ENCODE data around the gene UCHL1. TPM values are rescaled to one million over a fixed set of nuclear protein-coding genes. Genes with fewer than 3 reads are reported as not detected.

Gene UCHL1
- total RNA-seq, 1 experiment from 2014 or later: 0.54 TPM

DNA sequence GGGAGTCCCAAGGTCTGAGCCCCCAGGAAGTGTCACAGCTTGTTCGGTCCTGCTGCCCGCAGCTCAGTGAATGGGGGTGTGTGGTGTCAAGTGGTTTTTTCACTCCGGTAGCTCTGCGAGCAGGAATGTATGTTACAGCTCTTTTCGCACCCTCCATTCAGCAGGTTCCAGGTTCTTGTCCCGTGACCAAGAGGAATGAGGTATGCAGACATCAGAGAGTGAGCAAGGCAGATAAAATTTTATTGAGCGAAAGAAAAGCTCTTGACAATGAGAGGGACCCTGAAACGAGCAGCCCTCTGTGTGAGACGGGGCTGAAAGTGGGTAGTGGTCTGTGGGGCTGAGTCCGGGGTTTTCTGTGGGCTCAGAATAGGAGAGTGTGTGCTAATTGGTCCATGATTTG lies 31.5 kb downstream of the UCHL1 start:
- RAD21 ChIA-PET (ENCODE audit: low non-redundant PET in 1 of 2, low total read pairs in 2 of 2, uncharacterized antibody in 2 of 2, unreplicated experiment in 2 of 2): no interaction called here
- H3K4me3 ChIP-seq (replicated peaks in 1 of 2; ENCODE audit: low read depth in 1 of 2, low read length in 2 of 2): no peak overlapping the region
- no peaks in the 10 kb centered on the region for H4K20me1 ChIP-seq (ENCODE audit: insufficient read depth)
- POLR2A ChIA-PET: no interaction called here
- no peak overlapping the region for H3K4me2 ChIP-seq (ENCODE audit: low read length)
- intact Hi-C loops (cut with micrococcal nuclease): loop anchor here (10.0 kb wide), 1 partner anchor 1227 kb away; no protein-coding TSS in a partner anchor
- TF ChIP-seq EZH2 (IDR thresholded peaks at IDR 0.05) (no peak), REST (IDR thresholded peaks at IDR 0.05; ENCODE audit: low read depth) (no peak), YY1 (IDR thresholded peaks at IDR 0.05; ENCODE audit: extremely low read depth, insufficient replicate concordance, low read depth, low read length) (no peak), EGR1 (IDR thresholded peaks at IDR 0.05; ENCODE audit: low read depth) (no peak), RAD21 (IDR thresholded peaks at IDR 0.05; ENCODE audit: low read depth) (no peak), ATF3 (IDR thresholded peaks at IDR 0.05) (no peak)
- no peak overlapping the region for H3K27ac ChIP-seq (ENCODE audit: low read depth, low read length)
- no peaks in the 10 kb centered on the region for H3K79me2 ChIP-seq (ENCODE audit: insufficient read depth, low read length)
- DNase-seq (ENCODE audit: low read depth, low spot score) (no peak), ATAC-seq (no peak)
- H3K9ac ChIP-seq (ENCODE audit: low read length): no peak overlapping the region
- CTCF ChIA-PET: no interaction called here
- H3K4me1 ChIP-seq (ENCODE audit: control insufficient read depth in 1 of 2, insufficient read depth in 2 of 2, low read length in 2 of 2): peaks cover 0 to 4% of the 10 kb centered on the region in 2 experiments; a peak in 1 of 4 replicates
- H3K9me3 ChIP-seq (ENCODE audit: control insufficient read depth in 1 of 2, insufficient read depth in 1 of 2, low read depth in 1 of 2, low read length in 2 of 2): peaks cover 4 to 7% of the 10 kb centered on the region in 2 experiments; a peak in 2 of 4 replicates
- no peaks in the 10 kb centered on the region for H3K36me3 ChIP-seq (ENCODE audit: control insufficient read depth in 1 of 2, insufficient read depth in 2 of 2, low read length in 2 of 2)
- no peaks in the 10 kb centered on the region for H3K9me2 ChIP-seq (ENCODE audit: insufficient read depth)
- H3K27me3 ChIP-seq (ENCODE audit: insufficient read depth, low read length): no peaks in the 10 kb centered on the region
- no peak overlapping the region for H2AFZ ChIP-seq (ENCODE audit: low read depth, low read length, poor library complexity, severe bottlenecking)
- no TSS peak for BruUV-seq (replicated peaks)
